Thoracic aorta (tissue), 2 donors: ENCODE measurements around the gene RAVER1. TPM values are rescaled to one million over a fixed set of nuclear protein-coding genes. Genes with fewer than 3 reads are reported as not detected.

Experiments
- ATAC-seq: fragments of 150-250 bp; one replicate; pipeline ENCODE4 v1.8.0; 2017; ENCODE audit warnings: low read depth; ENCODE audit not compliant: insufficient number of reproducible peaks, low FRiP score
- DNase-seq: peaks from one replicate; pipeline ENCODE4 v3.0.0-alpha.2; 2020; ENCODE audit warnings: low spot score
- H3K27ac ChIP-seq, 2 donors: fragments of 200-600 bp; sonication (generic); 1 replicate in 1 of 2; 2 replicates in 1 of 2; pipeline ENCODE4 v1.5.1; 2016; ENCODE audit warnings: mild to moderate bottlenecking in 2 of 2, moderate library complexity in 2 of 2
- H3K27me3 ChIP-seq: fragments of 200-600 bp; sonication (generic); replicated peaks from 2 replicates; pipeline ENCODE4 v1.6.0; 2016; ENCODE audit warnings: mild to moderate bottlenecking; ENCODE audit not compliant: insufficient read depth
- H3K36me3 ChIP-seq: fragments of 200-600 bp; sonication (generic); one replicate; pipeline ENCODE4 v1.5.1; 2016
- H3K4me1 ChIP-seq, 2 donors: fragments of 200-600 bp; sonication (generic); 1 replicate in 1 of 2; 2 replicates in 1 of 2; pipeline versions ENCODE4 v1.5.1 to v1.6.0; 2016; ENCODE audit warnings: low read depth in 2 of 2, mild to moderate bottlenecking in 1 of 2; ENCODE audit not compliant: control insufficient read depth in 1 of 2
- H3K4me3 ChIP-seq: fragments of 200-600 bp; sonication (generic); 2 replicates; pipeline ENCODE4 v1.5.1; 2016; ENCODE audit warnings: mild to moderate bottlenecking
- H3K9me3 ChIP-seq: fragments of 200-600 bp; sonication (generic); 2 replicates; pipeline ENCODE4 v1.5.1; 2016
- total RNA-seq, 2 donors: library from RNA; depleted of rRNA; stranded (reverse); fragments of >200 nt; gene quantifications; one replicate each; pipeline versions ENCODE4 v1.1.0 to v1.2.3, GENCODE V29; 2016
- TF ChIP-seq, protein P1 (sequence below): fragments of 200-600 bp; sonication (generic); IDR thresholded peaks from one replicate; pipeline ENCODE4 v1.5.1; 2019; ENCODE audit warnings: antibody characterized with exemption

Gene RAVER1
- total RNA-seq, 2 donors from 2014 or later = 31.8 to 33.4 TPM

DNA sequence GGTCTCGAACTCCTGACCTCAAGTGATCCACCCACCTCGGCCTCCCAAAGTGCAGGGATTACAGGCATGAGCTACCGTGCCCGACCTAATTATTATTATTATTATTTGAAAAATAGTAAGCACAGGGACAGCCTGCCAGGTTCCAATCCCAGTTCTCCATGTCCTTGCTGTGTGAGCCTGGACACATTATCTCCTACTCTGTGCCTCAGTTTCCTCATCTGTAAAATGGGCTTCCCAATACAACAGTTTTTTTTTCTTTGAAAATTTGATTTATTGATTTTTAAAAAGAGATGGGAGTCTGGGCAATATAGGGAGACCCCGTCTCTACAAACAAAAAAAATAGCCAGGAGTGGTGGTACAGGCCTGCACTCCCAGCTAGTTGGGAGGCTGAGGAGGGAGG, 27.0 kb downstream of the RAVER1 start:
- H3K4me3 ChIP-seq = no peak overlapping the region
- ATAC-seq (no peak), DNase-seq (no peak)
- H3K27me3 ChIP-seq = no peaks in the 10 kb centered on the region
- H3K4me1 ChIP-seq = no peaks in the 10 kb centered on the region
- no peak overlapping the region for H3K27ac ChIP-seq
- no peaks in the 10 kb centered on the region for H3K9me3 ChIP-seq
- TF ChIP-seq, protein P1, sequence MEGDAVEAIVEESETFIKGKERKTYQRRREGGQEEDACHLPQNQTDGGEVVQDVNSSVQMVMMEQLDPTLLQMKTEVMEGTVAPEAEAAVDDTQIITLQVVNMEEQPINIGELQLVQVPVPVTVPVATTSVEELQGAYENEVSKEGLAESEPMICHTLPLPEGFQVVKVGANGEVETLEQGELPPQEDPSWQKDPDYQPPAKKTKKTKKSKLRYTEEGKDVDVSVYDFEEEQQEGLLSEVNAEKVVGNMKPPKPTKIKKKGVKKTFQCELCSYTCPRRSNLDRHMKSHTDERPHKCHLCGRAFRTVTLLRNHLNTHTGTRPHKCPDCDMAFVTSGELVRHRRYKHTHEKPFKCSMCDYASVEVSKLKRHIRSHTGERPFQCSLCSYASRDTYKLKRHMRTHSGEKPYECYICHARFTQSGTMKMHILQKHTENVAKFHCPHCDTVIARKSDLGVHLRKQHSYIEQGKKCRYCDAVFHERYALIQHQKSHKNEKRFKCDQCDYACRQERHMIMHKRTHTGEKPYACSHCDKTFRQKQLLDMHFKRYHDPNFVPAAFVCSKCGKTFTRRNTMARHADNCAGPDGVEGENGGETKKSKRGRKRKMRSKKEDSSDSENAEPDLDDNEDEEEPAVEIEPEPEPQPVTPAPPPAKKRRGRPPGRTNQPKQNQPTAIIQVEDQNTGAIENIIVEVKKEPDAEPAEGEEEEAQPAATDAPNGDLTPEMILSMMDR = no peak
- peaks cover 8% of the 10 kb centered on the region for H3K36me3 ChIP-seq

DNA sequence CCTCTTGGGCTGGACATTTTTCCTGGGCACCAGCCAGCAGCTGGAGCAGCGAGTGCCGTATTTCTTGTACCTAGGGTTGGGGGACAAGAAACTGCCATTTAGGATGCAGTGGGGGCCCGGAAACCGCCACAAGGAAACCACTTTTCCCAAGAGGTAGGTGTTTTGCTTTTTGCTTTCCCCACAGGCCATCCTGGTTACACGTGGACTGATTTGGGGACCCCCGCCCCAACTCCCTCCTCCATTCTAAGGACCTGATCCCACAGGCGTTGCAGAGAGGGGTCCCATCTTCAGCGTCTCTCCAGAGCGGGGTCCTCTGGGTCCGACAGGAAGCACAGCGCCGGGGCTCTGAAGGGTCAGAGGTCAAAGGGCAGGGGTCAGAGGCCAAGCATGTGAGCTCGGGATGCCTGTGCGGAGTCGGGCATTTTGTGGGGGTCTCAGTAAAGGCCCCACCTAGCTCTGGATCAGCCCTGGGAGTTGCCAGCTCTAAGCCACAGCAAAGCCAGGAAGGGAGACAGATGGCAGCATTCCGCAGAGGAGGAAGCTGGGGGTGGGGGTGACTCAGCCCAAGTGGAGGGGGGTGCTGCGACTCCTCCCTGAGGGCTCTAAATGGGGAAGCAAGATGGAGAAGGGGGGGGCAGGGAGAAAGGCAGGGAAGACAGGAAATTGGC, 28.1 kb downstream of the RAVER1 start:
- H3K9me3 ChIP-seq = no peaks in the 10 kb centered on the region
- TF ChIP-seq, protein P1 = no peak
- H3K4me1 ChIP-seq = no peaks in the 10 kb centered on the region
- H3K4me3 ChIP-seq = peak overlapping the region; percentile 16
- no peak for DNase-seq
- ATAC-seq = no peak
- H3K27ac ChIP-seq = no peak overlapping the region
- peaks cover 4% of the 10 kb centered on the region for H3K36me3 ChIP-seq
- no peaks in the 10 kb centered on the region for H3K27me3 ChIP-seq

DNA sequence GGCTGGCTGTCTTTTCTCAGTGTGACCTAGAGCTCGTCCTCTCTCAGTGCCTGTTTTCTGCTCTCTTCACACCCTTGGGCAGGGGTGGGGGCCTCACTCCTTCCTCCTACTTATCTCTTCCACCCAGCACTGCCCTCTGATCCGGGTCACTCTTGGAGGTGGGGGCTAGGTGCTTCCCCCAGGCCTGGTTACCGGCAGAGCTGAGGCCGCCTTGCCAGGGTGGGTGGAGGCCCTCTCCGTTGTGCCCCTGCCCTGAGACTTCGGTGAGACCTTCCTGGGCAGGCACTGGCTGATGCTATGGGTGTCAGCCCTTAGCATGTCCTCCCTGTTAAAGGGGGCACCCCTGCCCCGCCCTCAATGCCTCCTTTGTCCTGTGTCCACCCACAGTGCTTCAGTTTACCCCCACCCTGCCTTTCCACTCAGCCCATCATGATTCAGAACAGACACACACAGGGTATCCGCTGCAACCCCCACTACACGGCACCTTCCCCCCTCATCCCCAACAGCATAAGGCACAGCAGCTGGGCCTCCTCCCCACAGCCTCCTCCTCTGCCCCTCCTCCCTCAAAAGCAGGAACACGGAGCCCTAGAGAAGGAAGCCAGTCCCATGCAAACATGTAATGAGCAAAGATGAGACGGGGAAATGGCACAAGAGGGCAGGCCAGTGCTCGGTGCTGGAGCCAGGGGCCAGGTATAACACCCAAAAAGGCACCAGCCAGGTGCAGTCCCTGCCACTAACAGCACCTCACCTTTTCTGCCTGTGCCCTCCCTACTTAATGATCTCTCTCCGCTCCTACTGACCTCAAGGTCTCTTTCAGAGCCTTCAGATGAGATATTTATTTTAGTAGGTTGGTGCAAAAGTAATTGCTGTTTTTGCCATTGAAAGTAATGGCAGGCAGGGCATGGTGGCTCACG, 33.5 kb downstream of the RAVER1 start:
- no peak overlapping the region for H3K27ac ChIP-seq
- H3K27me3 ChIP-seq = peaks cover 7% of the 10 kb centered on the region
- TF ChIP-seq, protein P1 = no peak
- DNase-seq (no peak), ATAC-seq (peak; percentile 21)
- peaks cover 6 to 12% of the 10 kb centered on the region in 2 donors for H3K4me1 ChIP-seq
- no peak overlapping the region for H3K4me3 ChIP-seq
- no peaks in the 10 kb centered on the region for H3K36me3 ChIP-seq
- H3K9me3 ChIP-seq = no peaks in the 10 kb centered on the region

DNA sequence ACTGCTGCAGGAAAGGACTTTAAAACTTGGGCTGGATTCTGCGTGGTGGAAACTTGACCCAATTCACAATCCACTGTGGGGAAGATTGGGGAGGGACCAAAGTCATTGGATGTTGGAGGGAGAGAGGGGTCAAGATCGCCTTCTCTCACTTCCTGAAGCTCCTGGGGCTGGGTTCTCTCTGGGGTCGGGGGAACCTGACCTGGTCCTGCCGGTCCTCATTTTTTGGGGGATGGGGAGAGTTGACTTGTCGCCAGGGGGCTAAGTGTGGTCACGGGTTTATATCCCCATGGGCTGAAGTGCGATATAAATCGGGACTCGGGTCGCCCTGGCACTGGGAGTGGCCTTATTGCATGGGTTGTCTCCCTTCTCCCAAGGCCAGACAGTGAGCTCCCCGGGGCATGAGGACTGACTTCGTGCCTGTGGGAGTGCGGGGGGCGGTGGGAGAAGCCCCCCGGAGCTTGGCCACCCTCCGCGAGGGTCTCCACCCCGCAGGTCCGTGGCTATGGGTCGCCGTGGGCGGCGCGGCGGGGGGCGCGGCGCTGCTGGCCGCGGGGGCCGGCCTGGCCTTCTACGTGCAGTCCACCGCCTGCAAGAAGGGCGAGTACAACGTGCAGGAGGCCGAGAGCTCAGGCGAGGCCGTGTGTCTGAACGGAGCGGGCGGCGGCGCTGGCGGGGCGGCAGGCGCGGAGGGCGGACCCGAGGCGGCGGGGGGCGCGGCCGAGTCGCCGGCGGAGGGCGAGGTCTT, 37.3 kb downstream of the RAVER1 start:
- TF ChIP-seq, protein P1 = no peak
- peaks cover 32% of the 10 kb centered on the region for H3K27me3 ChIP-seq

More for the DNA sequence above, 37.3 kb downstream of the RAVER1 start:
- H3K36me3 ChIP-seq = no peaks in the 10 kb centered on the region
- H3K9me3 ChIP-seq = no peaks in the 10 kb centered on the region
- H3K4me3 ChIP-seq = peak overlapping the region; percentile 55
- DNase-seq (no peak), ATAC-seq (no peak)
- H3K4me1 ChIP-seq = peaks cover 18 to 27% of the 10 kb centered on the region in 2 donors
- no peak overlapping the region for H3K27ac ChIP-seq
